ENCODE results near the gene KCNT1.
"Not testable (repeated sequence)": the region's sequence is repeated elsewhere in the genome, so short reads cannot be mapped to it uniquely, and the experiment has no call there.

KCNT1 gene

GRCh38 chr9:135672786-135673185, 29.2 kb upstream of the KCNT1 start:
- not testable (repeated sequence) for DNase-seq (ENCODE audit: low spot score)

- no peak for DNase-seq (ENCODE audit: low spot score)
Measured at GRCh38 chr9:135673941-135674340, 28.0 kb upstream of the KCNT1 start.

GRCh38 chr9:135674977-135675376, 27.0 kb upstream of the KCNT1 start:
- DNase-seq (ENCODE audit: low spot score) = no peak

GRCh38 chr9:135676891-135677290, 25.1 kb upstream of the KCNT1 start:
- no peak for DNase-seq (ENCODE audit: low spot score)

GRCh38 chr9:135677641-135678168, 24.3 kb upstream of the KCNT1 start:
- DNase-seq (ENCODE audit: low spot score) = no peak

- DNase-seq (ENCODE audit: low spot score) = no peak
Measured at GRCh38 chr9:135678236-135679017, 23.6 kb upstream of the KCNT1 start.

- DNase-seq (ENCODE audit: low spot score) = no peak
Measured at GRCh38 chr9:135680056-135680455, 21.9 kb upstream of the KCNT1 start.

GRCh38 chr9:135681161-135681560, 20.8 kb upstream of the KCNT1 start:
- DNase-seq (ENCODE audit: low spot score) = no peak

GRCh38 chr9:135683401-135684034, 18.5 kb upstream of the KCNT1 start:
- no peak for DNase-seq (ENCODE audit: low spot score)

GRCh38 chr9:135684691-135685090, 17.3 kb upstream of the KCNT1 start:
- no peak for DNase-seq (ENCODE audit: low spot score)

GRCh38 chr9:135687216-135687615, 14.8 kb upstream of the KCNT1 start:
- no peak for DNase-seq (ENCODE audit: low spot score)

GRCh38 chr9:135689011-135689410, 13.0 kb upstream of the KCNT1 start:
- DNase-seq (ENCODE audit: low spot score) = no peak

GRCh38 chr9:135690836-135691570, 11.0 kb upstream of the KCNT1 start:
- DNase-seq (ENCODE audit: low spot score) = no peak

- DNase-seq (ENCODE audit: low spot score) = no peak
Measured at GRCh38 chr9:135692410-135692809, 9.6 kb upstream of the KCNT1 start.

- no peak for DNase-seq (ENCODE audit: low spot score)
Measured at GRCh38 chr9:135693265-135693664, 8.7 kb upstream of the KCNT1 start.

GRCh38 chr9:135693771-135694170, 8.2 kb upstream of the KCNT1 start:
- no peak for DNase-seq (ENCODE audit: low spot score)

- no peak for DNase-seq (ENCODE audit: low spot score)
Measured at GRCh38 chr9:135694414-135694813, 7.6 kb upstream of the KCNT1 start.

GRCh38 chr9:135695036-135695435, 6.9 kb upstream of the KCNT1 start:
- DNase-seq (ENCODE audit: low spot score) = no peak

GRCh38 chr9:135695642-135696041, 6.3 kb upstream of the KCNT1 start:
- no peak for DNase-seq (ENCODE audit: low spot score)

- DNase-seq (ENCODE audit: low spot score) = no peak
Measured at GRCh38 chr9:135696446-135696845, 5.5 kb upstream of the KCNT1 start.

GRCh38 chr9:135697226-135697625, 4.8 kb upstream of the KCNT1 start:
- DNase-seq (ENCODE audit: low spot score) = no peak

- DNase-seq (ENCODE audit: low spot score) = no peak
Measured at GRCh38 chr9:135698236-135698635, 3.7 kb upstream of the KCNT1 start.

GRCh38 chr9:135698767-135699166, 3.2 kb upstream of the KCNT1 start:
- no peak for DNase-seq (ENCODE audit: low spot score)
